Neural crest cell (in vitro differentiated cells): ENCODE results near the gene MYO9B. TPM values are rescaled to one million over a fixed set of nuclear protein-coding genes. Genes with fewer than 3 reads are reported as not detected.

Experiments used
- DNase-seq: peaks from one replicate; pipeline ENCODE4 v3.0.0; 2021; ENCODE audit warnings: low read depth, mixed read lengths, low spot score
- H3K27ac Mint-ChIP-seq: one replicate; pipeline ENCODE4 v1.8.0; 2021; ENCODE audit warnings: mild to moderate bottlenecking, mixed read lengths; ENCODE audit not compliant: unreplicated experiment
- H3K27me3 Mint-ChIP-seq: 2 replicates; pipeline ENCODE4 v1.8.0; 2021; ENCODE audit warnings: low read depth, mild to moderate bottlenecking, mixed read lengths
- H3K36me3 Mint-ChIP-seq: 2 replicates; pipeline ENCODE4 v1.8.0; 2021; ENCODE audit warnings: low read depth, mild to moderate bottlenecking, mixed read lengths
- H3K4me1 Mint-ChIP-seq: 2 replicates; pipeline ENCODE4 v1.8.0; 2021; ENCODE audit warnings: mixed read lengths
- H3K4me3 Mint-ChIP-seq: one replicate; pipeline ENCODE4 v1.8.0; 2021; ENCODE audit warnings: mild to moderate bottlenecking, mixed read lengths
- H3K9me3 Mint-ChIP-seq: 2 replicates; pipeline ENCODE4 v1.8.0; 2021; ENCODE audit warnings: mixed read lengths
- CTCF ChIP-seq: fragments of 200-600 bp; sonication (generic); conservative IDR thresholded peaks from 2 replicates; pipeline ENCODE4 v1.5.0; 2021; ENCODE audit warnings: antibody characterized with exemption, mild to moderate bottlenecking
- total RNA-seq: library from RNA; stranded (reverse); gene quantifications from 2 replicates; pipeline ENCODE4 v1.2.1, GENCODE V29; 2021

Gene MYO9B
- total RNA-seq, 1 donor from 2014 or later: 113 TPM

GRCh38 chr19:17215127-17215971 is 139.8 kb downstream of the MYO9B start, which contains the start of gene USE1:
Gene USE1, plus strand, starts transcription at chr19:17215357. Its CDS starts 49 bp downstream, at chr19:17215406.
- peaks cover 25% of the 10 kb centered on the region for H3K4me1 Mint-ChIP-seq
- no peaks in the 10 kb centered on the region for H3K9me3 Mint-ChIP-seq
- H3K27me3 Mint-ChIP-seq: peaks cover 3% of the 10 kb centered on the region
- H3K27ac Mint-ChIP-seq: peak within 1 kb of the TSS; percentile 96
- TF ChIP-seq CTCF: no peak
- H3K36me3 Mint-ChIP-seq: peaks cover 8% of the 10 kb centered on the region
- peak; percentile 75 for DNase-seq
- peak within 1 kb of the TSS; percentile 91 for H3K4me3 Mint-ChIP-seq

DNA sequence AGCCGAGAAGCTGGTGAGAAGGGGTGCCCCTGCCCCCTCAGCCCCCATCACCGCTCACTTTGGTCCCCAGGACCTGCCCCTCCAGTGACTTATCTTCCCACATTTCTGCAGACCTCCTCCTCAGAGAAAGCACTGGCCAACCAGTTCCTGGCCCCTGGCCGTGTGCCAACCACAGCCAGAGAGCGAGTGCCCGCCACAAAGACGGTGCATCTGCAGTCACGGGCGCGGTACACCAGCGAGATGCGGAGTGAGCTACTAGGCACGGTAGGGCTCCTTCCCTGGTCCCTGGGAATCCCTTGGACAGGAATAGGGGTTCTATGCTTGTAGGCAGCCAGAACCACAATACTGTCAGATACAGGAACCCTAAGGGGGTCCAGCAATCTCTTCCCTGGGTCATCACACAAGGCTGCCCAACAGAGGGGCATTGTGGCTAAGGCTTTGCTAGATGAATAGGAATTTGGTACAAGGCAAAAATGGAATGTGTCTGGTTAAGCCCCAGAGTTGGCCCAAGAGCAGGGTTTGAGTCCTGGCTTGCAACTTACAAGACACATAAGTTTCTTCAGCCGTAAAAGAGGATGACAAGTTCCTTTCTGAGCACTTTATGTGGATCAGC is 140.6 kb downstream of the MYO9B start:
- Mint-ChIP-seq H3K4me1 (peaks cover 28% of the 10 kb centered on the region), H3K27ac (no peak overlapping the region), H3K27me3 (peaks cover 3% of the 10 kb centered on the region), H3K9me3 (no peaks in the 10 kb centered on the region), H3K4me3 (peak overlapping the region; percentile 91), H3K36me3 (peaks cover 8% of the 10 kb centered on the region)
- DNase-seq: no peak
- no peak for TF ChIP-seq CTCF

DNA sequence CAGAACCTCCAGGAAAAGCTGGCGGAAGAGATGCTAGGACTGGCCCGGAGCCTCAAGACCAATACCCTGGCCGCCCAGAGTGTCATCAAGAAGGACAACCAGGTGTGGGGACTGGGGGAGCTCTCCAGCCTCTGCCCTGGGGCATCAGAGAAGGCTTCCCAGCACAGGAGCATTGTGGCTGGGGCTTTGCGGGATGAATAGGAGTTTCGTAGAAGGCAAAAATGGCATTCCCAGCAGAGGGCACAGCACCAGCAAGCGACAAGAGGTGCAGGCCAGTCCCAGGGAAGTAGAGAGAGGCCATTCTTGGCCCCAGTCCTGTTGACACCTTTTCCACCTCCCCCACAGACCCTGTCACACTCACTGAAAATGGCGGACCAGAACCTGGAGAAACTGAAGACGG is 143.7 kb downstream of the MYO9B start:
- Mint-ChIP-seq H3K9me3 (no peaks in the 10 kb centered on the region), H3K4me3 (peak overlapping the region; percentile 68), H3K36me3 (peaks cover 2% of the 10 kb centered on the region)

GRCh38 chr19:17220207-17220758 is 144.7 kb downstream of the MYO9B start:
- H3K9me3 Mint-ChIP-seq: no peaks in the 10 kb centered on the region
- peaks cover 2% of the 10 kb centered on the region for H3K36me3 Mint-ChIP-seq
- H3K4me1 Mint-ChIP-seq: peaks cover 19% of the 10 kb centered on the region
- peak overlapping the region; percentile 47 for H3K4me3 Mint-ChIP-seq
- no peak for TF ChIP-seq CTCF
- DNase-seq: no peak
- no peak overlapping the region for H3K27ac Mint-ChIP-seq
- H3K27me3 Mint-ChIP-seq: peaks cover under 1% of the 10 kb centered on the region

More for the DNA sequence above, 143.7 kb downstream of the MYO9B start:
- H3K4me1 Mint-ChIP-seq: peaks cover 28% of the 10 kb centered on the region
- peaks cover 3% of the 10 kb centered on the region for H3K27me3 Mint-ChIP-seq
- H3K27ac Mint-ChIP-seq: no peak overlapping the region
- no peak for DNase-seq
- no peak for TF ChIP-seq CTCF

- H3K4me3 Mint-ChIP-seq: no peak overlapping the region
- H3K36me3 Mint-ChIP-seq: no peaks in the 10 kb centered on the region
- no peak for TF ChIP-seq CTCF
- DNase-seq: no peak
- no peaks in the 10 kb centered on the region for H3K9me3 Mint-ChIP-seq
- peaks cover 4% of the 10 kb centered on the region for H3K27me3 Mint-ChIP-seq
- H3K4me1 Mint-ChIP-seq: peaks cover 10% of the 10 kb centered on the region
- H3K27ac Mint-ChIP-seq: no peak overlapping the region
Measured at GRCh38 chr19:17225053-17225452, 149.5 kb downstream of the MYO9B start.
